Measurements from ENCODE around the gene RAPGEF4. TPM values are rescaled to one million over a fixed set of nuclear protein-coding genes. Genes with fewer than 3 reads are reported as not detected.

Gene RAPGEF4
- total RNA-seq, 1 donor: 0.36 TPM

DNA sequence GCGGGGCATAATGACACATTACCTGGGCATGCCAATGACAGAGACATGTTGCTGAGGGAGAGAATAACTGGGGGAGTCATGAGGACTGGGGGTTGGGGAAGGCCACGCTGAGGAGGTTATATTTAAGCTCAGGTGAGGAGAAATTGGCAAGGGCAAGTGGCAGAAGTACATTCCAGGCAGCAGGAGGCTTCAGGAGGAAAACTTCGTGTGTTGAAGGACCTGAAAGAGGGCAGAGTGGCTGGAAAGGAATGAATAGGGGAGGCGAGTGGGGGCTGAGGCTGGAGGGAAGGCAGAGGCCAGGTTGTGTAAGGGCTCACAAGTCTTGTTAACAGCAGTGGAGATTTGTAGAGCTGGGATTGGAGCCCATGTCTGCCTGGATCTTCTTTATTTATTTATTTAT is 166.3 kb downstream of the RAPGEF4 start:
- peaks cover 34% of the 10 kb centered on the region for H3K27me3 ChIP-seq (ENCODE audit: insufficient read depth, low read length)
- H3K4me3 ChIP-seq (ENCODE audit: insufficient read depth, low read length): no peak overlapping the region
- TF ChIP-seq, protein P1, sequence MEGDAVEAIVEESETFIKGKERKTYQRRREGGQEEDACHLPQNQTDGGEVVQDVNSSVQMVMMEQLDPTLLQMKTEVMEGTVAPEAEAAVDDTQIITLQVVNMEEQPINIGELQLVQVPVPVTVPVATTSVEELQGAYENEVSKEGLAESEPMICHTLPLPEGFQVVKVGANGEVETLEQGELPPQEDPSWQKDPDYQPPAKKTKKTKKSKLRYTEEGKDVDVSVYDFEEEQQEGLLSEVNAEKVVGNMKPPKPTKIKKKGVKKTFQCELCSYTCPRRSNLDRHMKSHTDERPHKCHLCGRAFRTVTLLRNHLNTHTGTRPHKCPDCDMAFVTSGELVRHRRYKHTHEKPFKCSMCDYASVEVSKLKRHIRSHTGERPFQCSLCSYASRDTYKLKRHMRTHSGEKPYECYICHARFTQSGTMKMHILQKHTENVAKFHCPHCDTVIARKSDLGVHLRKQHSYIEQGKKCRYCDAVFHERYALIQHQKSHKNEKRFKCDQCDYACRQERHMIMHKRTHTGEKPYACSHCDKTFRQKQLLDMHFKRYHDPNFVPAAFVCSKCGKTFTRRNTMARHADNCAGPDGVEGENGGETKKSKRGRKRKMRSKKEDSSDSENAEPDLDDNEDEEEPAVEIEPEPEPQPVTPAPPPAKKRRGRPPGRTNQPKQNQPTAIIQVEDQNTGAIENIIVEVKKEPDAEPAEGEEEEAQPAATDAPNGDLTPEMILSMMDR (IDR thresholded peaks at IDR 0.05; ENCODE audit: extremely low read depth, low read depth, low read length): no peak
- no peak overlapping the region for H3K4me2 ChIP-seq (ENCODE audit: insufficient read depth, low read length)
- DNase-seq (ENCODE audit: insufficient read length, low spot score, missing footprints): no peak
- H2AFZ ChIP-seq (ENCODE audit: low read length): no peak overlapping the region
- no peaks in the 10 kb centered on the region for H4K20me1 ChIP-seq (ENCODE audit: insufficient read depth, low read length)
- no peaks in the 10 kb centered on the region for H3K36me3 ChIP-seq (ENCODE audit: insufficient read depth, low read length)
- H3K27ac ChIP-seq (ENCODE audit: low read depth, low read length): no peak overlapping the region
- H3K9me3 ChIP-seq (ENCODE audit: low read depth, low read length): no peaks in the 10 kb centered on the region
- no peaks in the 10 kb centered on the region for H3K4me1 ChIP-seq (ENCODE audit: insufficient read depth, low read length)
- H3K79me2 ChIP-seq (ENCODE audit: insufficient read depth, low read length): no peaks in the 10 kb centered on the region

DNA sequence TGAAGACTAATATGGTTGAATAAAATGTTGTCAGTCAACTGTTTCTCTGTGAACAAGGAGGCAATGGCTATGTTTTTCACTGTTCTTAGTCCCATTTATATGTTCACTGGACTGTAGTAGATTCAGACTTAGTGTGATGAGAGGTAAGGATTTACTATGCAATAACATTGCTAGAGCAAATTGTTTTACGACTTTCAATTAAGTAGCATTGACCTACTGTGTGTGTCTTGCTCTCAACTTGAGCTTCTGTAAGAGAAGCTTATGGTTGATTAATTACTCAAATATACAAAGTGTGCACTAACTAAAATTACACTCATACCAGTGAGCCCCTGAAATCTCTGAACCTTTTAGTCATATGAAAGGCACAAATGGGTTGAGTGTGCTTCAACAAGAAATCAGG is 168.6 kb downstream of the RAPGEF4 start:
- Histone ChIP-seq H3K4me2 (ENCODE audit: insufficient read depth, low read length) (no peak overlapping the region), H3K9me3 (ENCODE audit: low read depth, low read length) (no peaks in the 10 kb centered on the region), H3K27ac (ENCODE audit: low read depth, low read length) (no peak overlapping the region), H2AFZ (ENCODE audit: low read length) (no peak overlapping the region), H3K79me2 (ENCODE audit: insufficient read depth, low read length) (no peaks in the 10 kb centered on the region), H3K4me1 (ENCODE audit: insufficient read depth, low read length) (no peaks in the 10 kb centered on the region), H3K4me3 (ENCODE audit: insufficient read depth, low read length) (no peak overlapping the region), H4K20me1 (ENCODE audit: insufficient read depth, low read length) (no peaks in the 10 kb centered on the region), H3K27me3 (ENCODE audit: insufficient read depth, low read length) (peaks cover 22% of the 10 kb centered on the region), H3K36me3 (ENCODE audit: insufficient read depth, low read length) (no peaks in the 10 kb centered on the region)
- TF ChIP-seq, protein P1 (IDR thresholded peaks at IDR 0.05; ENCODE audit: extremely low read depth, low read depth, low read length): no peak
- no peak for DNase-seq (ENCODE audit: insufficient read length, low spot score, missing footprints)

DNA sequence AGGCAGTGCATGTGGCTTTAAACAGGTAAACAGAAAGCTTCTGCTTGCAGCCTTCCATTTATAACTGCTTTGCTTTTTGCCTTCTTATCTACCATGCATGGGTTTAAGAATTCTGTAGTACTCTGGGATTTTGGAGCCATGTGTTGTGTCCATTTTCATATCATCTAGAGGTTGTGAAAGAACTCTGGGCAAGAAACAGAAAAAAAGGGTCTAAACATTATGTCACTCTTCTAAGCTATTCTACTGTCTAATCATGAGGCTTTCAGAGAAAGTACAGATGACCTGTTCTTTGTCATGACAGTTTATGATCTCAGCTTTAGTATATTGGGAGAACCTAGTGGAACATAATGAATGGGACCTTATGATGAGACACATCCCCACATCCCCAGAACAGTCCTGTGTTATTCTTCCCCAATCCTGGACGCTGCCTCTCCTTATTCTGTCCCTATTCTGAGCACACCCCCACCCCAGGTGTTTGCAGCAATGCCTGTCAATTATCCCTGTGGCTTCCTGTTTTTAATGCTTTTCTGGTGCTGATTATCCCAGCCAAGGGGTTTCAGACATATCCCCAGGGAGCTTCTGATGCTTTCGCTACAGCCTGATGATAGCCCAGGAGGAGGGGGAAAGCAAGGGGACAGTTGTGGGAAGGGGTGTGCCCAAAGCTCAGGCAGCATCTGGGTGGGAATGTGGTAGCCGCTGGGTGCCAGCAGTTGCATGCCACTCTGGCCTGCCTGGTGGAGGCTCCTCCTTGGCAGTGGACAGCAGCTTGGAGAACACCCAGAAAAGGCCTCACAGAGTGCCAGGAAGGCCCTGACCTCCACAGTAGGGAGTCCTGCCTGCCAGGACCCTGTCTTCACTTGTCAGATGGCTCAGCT is 170.5 kb downstream of the RAPGEF4 start:
- no peak overlapping the region for H3K4me3 ChIP-seq (ENCODE audit: insufficient read depth, low read length)
- no peaks in the 10 kb centered on the region for H4K20me1 ChIP-seq (ENCODE audit: insufficient read depth, low read length)
- no peak overlapping the region for H3K27ac ChIP-seq (ENCODE audit: low read depth, low read length)
- no peaks in the 10 kb centered on the region for H3K79me2 ChIP-seq (ENCODE audit: insufficient read depth, low read length)
- no peaks in the 10 kb centered on the region for H3K9me3 ChIP-seq (ENCODE audit: low read depth, low read length)
- no peaks in the 10 kb centered on the region for H3K4me1 ChIP-seq (ENCODE audit: insufficient read depth, low read length)
- no peak for DNase-seq (ENCODE audit: insufficient read length, low spot score, missing footprints)
- peaks cover 6% of the 10 kb centered on the region for H3K27me3 ChIP-seq (ENCODE audit: insufficient read depth, low read length)
- H3K4me2 ChIP-seq (ENCODE audit: insufficient read depth, low read length): no peak overlapping the region
- H3K36me3 ChIP-seq (ENCODE audit: insufficient read depth, low read length): no peaks in the 10 kb centered on the region
- TF ChIP-seq, protein P1 (IDR thresholded peaks at IDR 0.05; ENCODE audit: extremely low read depth, low read depth, low read length): no peak
- no peak overlapping the region for H2AFZ ChIP-seq (ENCODE audit: low read length)

DNA sequence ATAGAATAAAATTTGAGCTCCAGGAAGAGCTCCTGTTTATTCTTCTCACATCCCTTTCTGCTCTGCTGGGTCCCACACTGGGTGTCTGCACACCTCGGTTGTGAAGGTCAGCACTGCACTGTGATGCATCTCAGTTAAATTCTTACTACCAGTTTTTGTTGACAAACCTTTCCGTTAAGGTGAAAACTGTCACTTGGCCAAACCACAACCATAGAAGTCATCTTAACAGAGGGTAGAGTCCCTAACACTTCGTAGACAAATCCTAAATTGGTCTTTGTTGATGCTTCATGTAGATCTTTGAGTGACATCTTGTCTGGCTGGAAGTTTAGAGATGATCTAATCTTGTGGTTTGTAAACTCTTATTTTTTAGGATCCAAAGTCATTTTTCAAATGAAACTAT is 172.6 kb downstream of the RAPGEF4 start:
- DNase-seq (ENCODE audit: insufficient read length, low spot score, missing footprints): no peak
- H4K20me1 ChIP-seq (ENCODE audit: insufficient read depth, low read length): no peaks in the 10 kb centered on the region
- H3K27ac ChIP-seq (ENCODE audit: low read depth, low read length): no peak overlapping the region
- H3K79me2 ChIP-seq (ENCODE audit: insufficient read depth, low read length): no peaks in the 10 kb centered on the region
- H3K4me3 ChIP-seq (ENCODE audit: insufficient read depth, low read length): no peak overlapping the region
- H3K4me1 ChIP-seq (ENCODE audit: insufficient read depth, low read length): no peaks in the 10 kb centered on the region
- H3K4me2 ChIP-seq (ENCODE audit: insufficient read depth, low read length): no peak overlapping the region
- H3K27me3 ChIP-seq (ENCODE audit: insufficient read depth, low read length): peaks cover 5% of the 10 kb centered on the region
- no peaks in the 10 kb centered on the region for H3K9me3 ChIP-seq (ENCODE audit: low read depth, low read length)
- TF ChIP-seq, protein P1 (IDR thresholded peaks at IDR 0.05; ENCODE audit: extremely low read depth, low read depth, low read length): no peak
- no peaks in the 10 kb centered on the region for H3K36me3 ChIP-seq (ENCODE audit: insufficient read depth, low read length)
- H2AFZ ChIP-seq (ENCODE audit: low read length): no peak overlapping the region
